GM13977 (cell line): ENCODE results near the gene ARF1.
A peak's percentile ranks its signal among the peaks of the same experiment; 100 is the strongest.

Experiments
- DNase-seq: peaks from one replicate; pipeline ENCODE4 v3.0.0; 2012; ENCODE audit warnings: low spot score
- CTCF ChIP-seq: IDR thresholded peaks from 2 replicates; pipeline ENCODE4 v1.5.1; 2012; ENCODE audit warnings: mild to moderate bottlenecking, control low read depth; ENCODE audit not compliant: insufficient read depth; ENCODE audit errors: extremely low read depth, missing control alignments
- in situ Hi-C: fragments of 300-500 bp; cut with MboI; formaldehyde crosslinking; loops from one replicate; pipeline ENCODE4 v1.12.0; 2022; ENCODE audit warnings: low sequenced_read_pairs, low pct_unique_long_range_greater_than_20kb, mixed read lengths, inconsistent platforms; ENCODE audit not compliant: unreplicated experiment

The ARF1 gene

DNA sequence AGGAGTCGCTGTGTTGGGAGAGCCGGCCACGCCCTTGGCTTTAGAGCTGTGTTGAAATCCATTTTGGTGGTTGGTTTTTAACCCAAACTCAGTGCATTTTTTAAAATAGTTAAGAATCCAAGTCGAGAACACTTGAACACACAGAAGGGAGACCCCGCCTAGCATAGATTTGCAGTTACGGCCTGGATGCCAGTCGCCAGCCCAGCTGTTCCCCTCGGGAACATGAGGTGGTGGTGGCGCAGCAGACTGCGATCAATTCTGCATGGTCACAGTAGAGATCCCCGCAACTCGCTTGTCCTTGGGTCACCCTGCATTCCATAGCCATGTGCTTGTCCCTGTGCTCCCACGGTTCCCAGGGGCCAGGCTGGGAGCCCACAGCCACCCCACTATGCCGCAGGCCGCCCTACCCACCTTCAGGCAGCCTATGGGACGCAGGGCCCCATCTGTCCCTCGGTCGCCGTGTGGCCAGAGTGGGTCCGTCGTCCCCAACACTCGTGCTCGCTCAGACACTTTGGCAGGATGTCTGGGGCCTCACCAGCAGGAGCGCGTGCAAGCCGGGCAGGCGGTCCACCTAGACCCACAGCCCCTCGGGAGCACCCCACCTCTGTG lies 15.9 kb downstream of the ARF1 start:
- in situ Hi-C loops: no loop called here
- TF ChIP-seq CTCF: no peak
- peak; percentile 2 for DNase-seq

- DNase-seq: peak; percentile 12
- TF ChIP-seq CTCF: no peak
- in situ Hi-C loops: no loop called here
Observed at GRCh38 chr1:228099331-228099732, 16.8 kb downstream of the ARF1 start.

GRCh38 chr1:228100822-228101613 lies 18.5 kb downstream of the ARF1 start:
- DNase-seq: peak; percentile 25
- in situ Hi-C loops: no loop called here
- no peak for TF ChIP-seq CTCF

GRCh38 chr1:228101614-228101993 lies 19.1 kb downstream of the ARF1 start:
- TF ChIP-seq CTCF: no peak
- in situ Hi-C loops: no loop called here
- DNase-seq: no peak

GRCh38 chr1:228101994-228102790 lies 19.7 kb downstream of the ARF1 start:
- in situ Hi-C loops: no loop called here
- peak; percentile 55 for TF ChIP-seq CTCF
- DNase-seq: peak; percentile 82

GRCh38 chr1:228102791-228103620 lies 20.5 kb downstream of the ARF1 start, which contains the start of gene C1orf35:
Gene C1orf35, minus strand, starts transcription at chr1:228103325. Its CDS starts 98 bp downstream, at chr1:228103227.
- in situ Hi-C loops: no loop called here
- TF ChIP-seq CTCF: no peak

More at GRCh38 chr1:228102791-228103620, 20.5 kb downstream of the ARF1 start, which contains the start of gene C1orf35:
- DNase-seq: peak; percentile 99
